ENCODE results near the gene RPS6KA5. TPM values are rescaled to one million over a fixed set of nuclear protein-coding genes. Genes with fewer than 3 reads are reported as not detected.
"Not testable (repeated sequence)": the region's sequence is repeated elsewhere in the genome, so short reads cannot be mapped to it uniquely, and the experiment has no call there.

Gene RPS6KA5
- total RNA-seq, 5 donors from 2014 or later (not counting 1 experiment from before 2014, with no cell fraction given) = 28.8 to 39.8 (median 35.3) TPM

GRCh38 chr14:90963343-90963742 lies 97.1 kb downstream of the RPS6KA5 start:
- Histone ChIP-seq H3K27me3 (replicated peaks in 1 of 2; ENCODE audit: control insufficient read depth in 2 of 2, extremely low read depth in 1 of 2, insufficient read depth in 2 of 2, low read length in 1 of 2) (no peaks in the 10 kb centered on the region), H3K27ac (ENCODE audit: low read length) (no peak overlapping the region), H3K4me3 (ENCODE audit: control insufficient read depth in 1 of 2, extremely low read depth in 1 of 2, low read length in 1 of 2) (no peak overlapping the region), H3K9me3 (no peaks in the 10 kb centered on the region), H3K36me3 (ENCODE audit: control insufficient read depth in 2 of 2, extremely low read depth in 1 of 2, insufficient read depth in 1 of 2, low read length in 1 of 2) (peaks cover 0 to 5% of the 10 kb centered on the region in 2 donors), H3K4me1 (ENCODE audit: control insufficient read depth in 1 of 2, extremely low read depth in 1 of 2, insufficient read depth in 2 of 2, low read length in 2 of 2) (no peaks in the 10 kb centered on the region)
- Mint-ChIP-seq H3K27me3 (no peaks in the 10 kb centered on the region), H3K4me3 (no peak overlapping the region), H3K27ac (no peak overlapping the region), H3K4me1 (peaks cover 1 to 15% (median 3%) of the 10 kb centered on the region in 3 donors), H3K9me3 (peaks cover 0 to 7% (median 0%) of the 10 kb centered on the region in 3 donors), H3K36me3 (peaks cover 56% of the 10 kb centered on the region)
- ATAC-seq (replicated peaks in 1 of 4) (no peak), DNase-seq (no peak)
- CTCF ChIA-PET = no interaction called here
- POLR2A ChIA-PET = no interaction called here
- 100% methylated on average over 1 of the region's 4 CpGs for WGBS (ENCODE audit: insufficient coverage)

GRCh38 chr14:90962505-90963109 lies 97.8 kb downstream of the RPS6KA5 start:
- H3K27ac Mint-ChIP-seq = no peak overlapping the region
- H3K27me3 Mint-ChIP-seq = no peaks in the 10 kb centered on the region
- H3K36me3 Mint-ChIP-seq = peaks cover 59% of the 10 kb centered on the region
- Histone ChIP-seq H3K4me3 (ENCODE audit: control insufficient read depth in 1 of 2, extremely low read depth in 1 of 2, low read length in 1 of 2) (no peak overlapping the region), H3K27ac (ENCODE audit: low read length) (no peak overlapping the region), H3K4me1 (ENCODE audit: control insufficient read depth in 1 of 2, extremely low read depth in 1 of 2, insufficient read depth in 2 of 2, low read length in 2 of 2) (no peaks in the 10 kb centered on the region), H3K9me3 (no peaks in the 10 kb centered on the region), H3K36me3 (ENCODE audit: control insufficient read depth in 2 of 2, extremely low read depth in 1 of 2, insufficient read depth in 1 of 2, low read length in 1 of 2) (peaks cover 0 to 5% of the 10 kb centered on the region in 2 donors), H3K27me3 (replicated peaks in 1 of 2; ENCODE audit: control insufficient read depth in 2 of 2, extremely low read depth in 1 of 2, insufficient read depth in 2 of 2, low read length in 1 of 2) (no peaks in the 10 kb centered on the region)
- ChIA-PET POLR2A (interaction anchor here in 1 of 2 donors (0.7 kb wide), 1 partner anchor 786 kb away, joined by 4 read pairs; no protein-coding TSS in a partner anchor), CTCF (interaction anchor here in 1 of 2 donors (0.5 kb wide), 1 partner anchor 330 kb away, joined by 4 read pairs; no protein-coding TSS in a partner anchor)
- peaks cover 0 to 14% (median 0%) of the 10 kb centered on the region in 3 donors for H3K4me1 Mint-ChIP-seq
- H3K9me3 Mint-ChIP-seq = peaks cover 0 to 7% (median 0%) of the 10 kb centered on the region in 3 donors
- 100% methylated on average over 2 of the region's 11 CpGs for WGBS (ENCODE audit: insufficient coverage)
- no peak overlapping the region for H3K4me3 Mint-ChIP-seq
- ATAC-seq (replicated peaks in 1 of 4) (no peak), DNase-seq (no peak)

GRCh38 chr14:90960818-90961217 lies 99.6 kb downstream of the RPS6KA5 start:
- no peak overlapping the region for H3K4me3 ChIP-seq (ENCODE audit: control insufficient read depth in 1 of 2, extremely low read depth in 1 of 2, low read length in 1 of 2)
- POLR2A ChIA-PET = no interaction called here
- no peak overlapping the region for H3K27ac ChIP-seq (ENCODE audit: low read length)
- no peaks in the 10 kb centered on the region for H3K27me3 ChIP-seq (replicated peaks in 1 of 2; ENCODE audit: control insufficient read depth in 2 of 2, extremely low read depth in 1 of 2, insufficient read depth in 2 of 2, low read length in 1 of 2)
- H3K4me1 ChIP-seq (ENCODE audit: control insufficient read depth in 1 of 2, extremely low read depth in 1 of 2, insufficient read depth in 2 of 2, low read length in 2 of 2) = no peaks in the 10 kb centered on the region
- peaks cover 5 to 7% (median 7%) of the 10 kb centered on the region in 3 donors for H3K9me3 Mint-ChIP-seq
- no peak overlapping the region for H3K27ac Mint-ChIP-seq
- H3K36me3 ChIP-seq (ENCODE audit: control insufficient read depth in 2 of 2, extremely low read depth in 1 of 2, insufficient read depth in 1 of 2, low read length in 1 of 2) = peaks cover 0 to 5% of the 10 kb centered on the region in 2 donors
- H3K27me3 Mint-ChIP-seq = no peaks in the 10 kb centered on the region
- CTCF ChIA-PET = interaction anchor here in 1 of 2 donors (1.2 kb wide), 1 partner anchor 10 kb away, joined by 3 read pairs; no protein-coding TSS in a partner anchor
- WGBS (ENCODE audit: insufficient coverage) = 100% methylated on average over 4 of the region's 6 CpGs
- H3K9me3 ChIP-seq = peaks cover 3% of the 10 kb centered on the region
- DNase-seq (no peak), ATAC-seq (replicated peaks in 1 of 4) (no peak)
- H3K4me3 Mint-ChIP-seq = no peak overlapping the region
- peaks cover 66% of the 10 kb centered on the region for H3K36me3 Mint-ChIP-seq
- H3K4me1 Mint-ChIP-seq = peaks cover 0 to 10% (median 0%) of the 10 kb centered on the region in 3 donors

- H3K27me3 Mint-ChIP-seq = no peaks in the 10 kb centered on the region
- Histone ChIP-seq H3K36me3 (ENCODE audit: control insufficient read depth in 2 of 2, extremely low read depth in 1 of 2, insufficient read depth in 1 of 2, low read length in 1 of 2) (peaks cover 0 to 5% of the 10 kb centered on the region in 2 donors), H3K27ac (ENCODE audit: low read length) (no peak overlapping the region), H3K4me1 (ENCODE audit: control insufficient read depth in 1 of 2, extremely low read depth in 1 of 2, insufficient read depth in 2 of 2, low read length in 2 of 2) (no peaks in the 10 kb centered on the region), H3K9me3 (peaks cover 6% of the 10 kb centered on the region), H3K4me3 (ENCODE audit: control insufficient read depth in 1 of 2, extremely low read depth in 1 of 2, low read length in 1 of 2) (no peak overlapping the region), H3K27me3 (replicated peaks in 1 of 2; ENCODE audit: control insufficient read depth in 2 of 2, extremely low read depth in 1 of 2, insufficient read depth in 2 of 2, low read length in 1 of 2) (no peaks in the 10 kb centered on the region)
- 75% methylated on average over 1 of the region's 3 CpGs for whole genome bisulfite sequencing (ENCODE audit: insufficient coverage)
- DNase-seq (no peak), ATAC-seq (replicated peaks in 1 of 4) (no peak)
- no peak overlapping the region for H3K4me3 Mint-ChIP-seq
- peaks cover 66% of the 10 kb centered on the region for H3K36me3 Mint-ChIP-seq
- H3K4me1 Mint-ChIP-seq = peaks cover 0 to 4% (median 0%) of the 10 kb centered on the region in 3 donors
- CTCF ChIA-PET = no interaction called here
- H3K9me3 Mint-ChIP-seq = peaks cover 7 to 16% (median 14%) of the 10 kb centered on the region in 3 donors
- POLR2A ChIA-PET = no interaction called here
- H3K27ac Mint-ChIP-seq = no peak overlapping the region
Observed at GRCh38 chr14:90959344-90959743, 101.1 kb downstream of the RPS6KA5 start.

- H3K4me1 Mint-ChIP-seq = peaks cover 0 to 3% (median 0%) of the 10 kb centered on the region in 3 donors
- H3K27me3 ChIP-seq (replicated peaks in 1 of 2; ENCODE audit: control insufficient read depth in 2 of 2, extremely low read depth in 1 of 2, insufficient read depth in 2 of 2, low read length in 1 of 2) = no peaks in the 10 kb centered on the region
- ATAC-seq (replicated peaks in 1 of 4) (no peak), DNase-seq (no peak)
- no peaks in the 10 kb centered on the region for H3K27me3 Mint-ChIP-seq
- H3K36me3 ChIP-seq (ENCODE audit: control insufficient read depth in 2 of 2, extremely low read depth in 1 of 2, insufficient read depth in 1 of 2, low read length in 1 of 2) = peaks cover 0 to 5% of the 10 kb centered on the region in 2 donors
- POLR2A ChIA-PET = no interaction called here
- no peak overlapping the region for H3K4me3 Mint-ChIP-seq
- H3K4me3 ChIP-seq (ENCODE audit: control insufficient read depth in 1 of 2, extremely low read depth in 1 of 2, low read length in 1 of 2) = no peak overlapping the region
- H3K27ac Mint-ChIP-seq = no peak overlapping the region
- no peak overlapping the region for H3K27ac ChIP-seq (ENCODE audit: low read length)
- H3K4me1 ChIP-seq (ENCODE audit: control insufficient read depth in 1 of 2, extremely low read depth in 1 of 2, insufficient read depth in 2 of 2, low read length in 2 of 2) = no peaks in the 10 kb centered on the region
- H3K36me3 Mint-ChIP-seq = peaks cover 77% of the 10 kb centered on the region
- peaks cover 6% of the 10 kb centered on the region for H3K9me3 ChIP-seq
- H3K9me3 Mint-ChIP-seq = peaks cover 7 to 32% (median 22%) of the 10 kb centered on the region in 3 donors
- CTCF ChIA-PET = no interaction called here
Observed at GRCh38 chr14:90956273-90956672, 104.2 kb downstream of the RPS6KA5 start.

GRCh38 chr14:90953643-90954042 lies 106.8 kb downstream of the RPS6KA5 start:
- CTCF ChIA-PET; DNase-seq; H3K27ac Mint-ChIP-seq; H3K27ac ChIP-seq (ENCODE audit: low read length); H3K27me3 ChIP-seq (replicated peaks in 1 of 2; ENCODE audit: control insufficient read depth in 2 of 2, extremely low read depth in 1 of 2, insufficient read depth in 2 of 2, low read length in 1 of 2); H3K36me3 ChIP-seq (ENCODE audit: control insufficient read depth in 2 of 2, extremely low read depth in 1 of 2, insufficient read depth in 1 of 2, low read length in 1 of 2); H3K4me1 ChIP-seq (ENCODE audit: control insufficient read depth in 1 of 2, extremely low read depth in 1 of 2, insufficient read depth in 2 of 2, low read length in 2 of 2); ATAC-seq (replicated peaks in 1 of 4); POLR2A ChIA-PET; H3K4me1 Mint-ChIP-seq; H3K27me3 Mint-ChIP-seq; H3K4me3 ChIP-seq (ENCODE audit: control insufficient read depth in 1 of 2, extremely low read depth in 1 of 2, low read length in 1 of 2); H3K4me3 Mint-ChIP-seq; H3K9me3 ChIP-seq: not testable (repeated sequence)
- no CpG with 5 or more reads among the region's 2 CpGs for WGBS (ENCODE audit: insufficient coverage)
- H3K9me3 Mint-ChIP-seq = peaks cover under 1 to 32% (median 22%) of the 10 kb centered on the region in 3 donors
- H3K36me3 Mint-ChIP-seq = peaks cover 57% of the 10 kb centered on the region
